Progenitor cell of endocrine pancreas (in vitro differentiated cells): Measurements from ENCODE around the gene TNK1. TPM values are rescaled to one million over a fixed set of nuclear protein-coding genes. Genes with fewer than 3 reads are reported as not detected.
A peak's percentile ranks its signal among the peaks of the same experiment; 100 is the strongest.

ENCODE experiments used
- DNase-seq: peaks from one replicate; pipeline ENCODE4 v3.0.0; 2021; ENCODE audit warnings: low spot score; ENCODE audit not compliant: unreplicated experiment
- H3K27ac Mint-ChIP-seq: 2 replicates; pipeline ENCODE4 v1.8.0; 2021; ENCODE audit warnings: mild to moderate bottlenecking, moderate library complexity, mixed read lengths
- H3K27me3 Mint-ChIP-seq: 2 replicates; pipeline ENCODE4 v1.8.0; 2021; ENCODE audit warnings: mixed read lengths
- H3K36me3 Mint-ChIP-seq: 2 replicates; pipeline ENCODE4 v1.8.0; 2022; ENCODE audit warnings: mixed read lengths; ENCODE audit not compliant: insufficient read depth
- H3K4me1 Mint-ChIP-seq: 2 replicates; pipeline ENCODE4 v1.8.0; 2021; ENCODE audit warnings: low read depth, mixed read lengths
- H3K4me3 Mint-ChIP-seq: 2 replicates; pipeline ENCODE4 v1.8.0; 2021; ENCODE audit warnings: low read depth, mild to moderate bottlenecking, moderate library complexity, mixed read lengths
- H3K9me3 Mint-ChIP-seq: 2 replicates; pipeline ENCODE4 v1.8.0; 2021; ENCODE audit warnings: low read depth, mixed read lengths
- CTCF ChIP-seq: fragments of 200-600 bp; sonication (generic); IDR thresholded peaks from one replicate; pipeline ENCODE4 v1.5.0; 2021; ENCODE audit warnings: antibody characterized with exemption, mild to moderate bottlenecking; ENCODE audit not compliant: unreplicated experiment
- total RNA-seq: library from RNA; stranded (reverse); gene quantifications from 2 replicates; pipeline ENCODE4 v1.2.1, GENCODE V29; 2021

Gene TNK1
- total RNA-seq, 1 donor from 2014 or later = 13.4 TPM

- no peak for DNase-seq
- H3K4me3 Mint-ChIP-seq = no peak overlapping the region
- no peaks in the 10 kb centered on the region for H3K36me3 Mint-ChIP-seq
- H3K9me3 Mint-ChIP-seq = no peaks in the 10 kb centered on the region
- peaks cover 7% of the 10 kb centered on the region for H3K4me1 Mint-ChIP-seq
- H3K27ac Mint-ChIP-seq = peak overlapping the region; percentile 67
- no peak for TF ChIP-seq CTCF
- no peaks in the 10 kb centered on the region for H3K27me3 Mint-ChIP-seq
Observed at GRCh38 chr17:7423679-7424078, 42.8 kb downstream of the TNK1 start.

- no peak for DNase-seq
- Mint-ChIP-seq H3K4me1 (no peaks in the 10 kb centered on the region), H3K36me3 (no peaks in the 10 kb centered on the region), H3K4me3 (no peak within 1 kb of the TSS), H3K27ac (no peak within 1 kb of the TSS), H3K9me3 (no peaks in the 10 kb centered on the region), H3K27me3 (no peaks in the 10 kb centered on the region)
- no peak for TF ChIP-seq CTCF
Observed at GRCh38 chr17:7425316-7425715, 44.4 kb downstream of the TNK1 start, which contains the start of gene SPEM2. SPEM2 (plus strand) TSS chr17:7425616; CDS start chr17:7425689, 73 bp downstream.

GRCh38 chr17:7425756-7426155 is 44.9 kb downstream of the TNK1 start:
- H3K4me3 Mint-ChIP-seq = no peak overlapping the region
- no peaks in the 10 kb centered on the region for H3K9me3 Mint-ChIP-seq
- no peaks in the 10 kb centered on the region for H3K4me1 Mint-ChIP-seq
- TF ChIP-seq CTCF = no peak
- no peaks in the 10 kb centered on the region for H3K36me3 Mint-ChIP-seq
- no peaks in the 10 kb centered on the region for H3K27me3 Mint-ChIP-seq
- DNase-seq = no peak
- no peak overlapping the region for H3K27ac Mint-ChIP-seq

GRCh38 chr17:7426203-7426863 is 45.4 kb downstream of the TNK1 start:
- no peaks in the 10 kb centered on the region for H3K4me1 Mint-ChIP-seq

GRCh38 chr17:7426896-7427489 is 46.1 kb downstream of the TNK1 start:
- H3K36me3 Mint-ChIP-seq = no peaks in the 10 kb centered on the region
- TF ChIP-seq CTCF = no peak
- H3K9me3 Mint-ChIP-seq = no peaks in the 10 kb centered on the region
- no peak overlapping the region for H3K4me3 Mint-ChIP-seq
- H3K27ac Mint-ChIP-seq = no peak overlapping the region
- H3K27me3 Mint-ChIP-seq = no peaks in the 10 kb centered on the region
- no peaks in the 10 kb centered on the region for H3K4me1 Mint-ChIP-seq
- DNase-seq = no peak

More at GRCh38 chr17:7426203-7426863, 45.4 kb downstream of the TNK1 start:
- H3K27ac Mint-ChIP-seq = no peak overlapping the region
- TF ChIP-seq CTCF = no peak
- DNase-seq = no peak
- no peaks in the 10 kb centered on the region for H3K9me3 Mint-ChIP-seq
- H3K4me3 Mint-ChIP-seq = no peak overlapping the region
- H3K27me3 Mint-ChIP-seq = no peaks in the 10 kb centered on the region
- H3K36me3 Mint-ChIP-seq = no peaks in the 10 kb centered on the region
